GM12873 (cell line): Measurements from ENCODE around the gene CYRIA.

Experiments used
- TF ChIP-seq, protein P1 (sequence below): IDR thresholded peaks from 2 replicates; pipeline ENCODE4 v1.5.1; 2012; ENCODE audit warnings: low read depth, mild to moderate bottlenecking, moderate library complexity, low read length, control low read depth; ENCODE audit not compliant: insufficient read depth; ENCODE audit errors: missing control alignments

CYRIA gene

DNA sequence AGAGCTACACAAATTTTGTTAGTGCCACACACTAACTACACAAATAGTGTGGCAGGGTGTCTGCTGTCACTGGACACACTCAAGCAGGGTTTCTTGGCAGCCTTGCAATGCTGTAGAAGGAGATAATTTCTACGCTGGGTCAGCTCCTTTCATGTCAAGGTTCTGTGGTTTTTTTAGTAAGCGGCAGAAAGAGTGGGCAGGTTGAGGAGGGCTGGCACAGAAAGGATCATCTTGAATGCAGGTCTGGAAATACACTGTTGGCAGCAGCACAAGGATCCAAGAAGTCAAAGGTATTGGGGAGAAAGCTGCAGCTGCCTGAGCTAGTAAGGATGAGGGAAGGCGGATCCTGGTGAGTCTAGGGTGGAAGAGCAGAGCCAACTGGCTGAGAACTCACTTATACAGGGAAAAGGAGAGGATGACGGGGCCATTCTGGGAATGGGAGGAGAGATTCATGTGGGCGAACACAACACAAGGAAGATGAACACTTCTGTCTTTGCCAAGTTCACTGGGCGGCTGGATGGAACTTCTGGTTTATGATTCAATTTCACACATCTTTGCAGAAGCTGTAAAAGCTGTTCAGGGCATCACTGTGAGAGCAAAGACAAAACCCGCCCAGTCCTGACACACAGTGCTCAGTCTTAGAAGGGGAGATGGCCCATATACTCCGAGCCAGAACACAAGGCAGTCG, 16.9 kb upstream of the CYRIA start:
- TF ChIP-seq, protein P1, sequence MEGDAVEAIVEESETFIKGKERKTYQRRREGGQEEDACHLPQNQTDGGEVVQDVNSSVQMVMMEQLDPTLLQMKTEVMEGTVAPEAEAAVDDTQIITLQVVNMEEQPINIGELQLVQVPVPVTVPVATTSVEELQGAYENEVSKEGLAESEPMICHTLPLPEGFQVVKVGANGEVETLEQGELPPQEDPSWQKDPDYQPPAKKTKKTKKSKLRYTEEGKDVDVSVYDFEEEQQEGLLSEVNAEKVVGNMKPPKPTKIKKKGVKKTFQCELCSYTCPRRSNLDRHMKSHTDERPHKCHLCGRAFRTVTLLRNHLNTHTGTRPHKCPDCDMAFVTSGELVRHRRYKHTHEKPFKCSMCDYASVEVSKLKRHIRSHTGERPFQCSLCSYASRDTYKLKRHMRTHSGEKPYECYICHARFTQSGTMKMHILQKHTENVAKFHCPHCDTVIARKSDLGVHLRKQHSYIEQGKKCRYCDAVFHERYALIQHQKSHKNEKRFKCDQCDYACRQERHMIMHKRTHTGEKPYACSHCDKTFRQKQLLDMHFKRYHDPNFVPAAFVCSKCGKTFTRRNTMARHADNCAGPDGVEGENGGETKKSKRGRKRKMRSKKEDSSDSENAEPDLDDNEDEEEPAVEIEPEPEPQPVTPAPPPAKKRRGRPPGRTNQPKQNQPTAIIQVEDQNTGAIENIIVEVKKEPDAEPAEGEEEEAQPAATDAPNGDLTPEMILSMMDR, result no peak

DNA sequence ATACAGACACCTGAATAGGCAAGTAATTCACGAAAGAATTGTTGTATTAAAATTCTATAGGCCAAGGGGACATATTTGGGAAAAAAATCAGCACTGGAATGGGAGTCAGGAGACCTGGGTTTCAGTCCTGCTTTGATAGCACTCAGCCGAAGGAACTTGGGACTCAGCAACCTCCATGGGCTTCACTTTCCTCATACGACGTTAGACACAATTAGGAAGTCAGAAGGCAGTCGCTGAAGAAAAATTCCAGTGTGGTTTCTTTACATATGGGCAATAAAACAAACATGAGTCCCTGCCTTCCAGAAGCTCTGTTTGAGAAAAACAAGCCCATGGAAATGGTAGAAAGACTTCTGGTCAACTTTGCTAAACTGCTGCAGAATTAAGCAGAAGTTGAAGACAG, 15.1 kb upstream of the CYRIA start:
- TF ChIP-seq, protein P1, result no peak

DNA sequence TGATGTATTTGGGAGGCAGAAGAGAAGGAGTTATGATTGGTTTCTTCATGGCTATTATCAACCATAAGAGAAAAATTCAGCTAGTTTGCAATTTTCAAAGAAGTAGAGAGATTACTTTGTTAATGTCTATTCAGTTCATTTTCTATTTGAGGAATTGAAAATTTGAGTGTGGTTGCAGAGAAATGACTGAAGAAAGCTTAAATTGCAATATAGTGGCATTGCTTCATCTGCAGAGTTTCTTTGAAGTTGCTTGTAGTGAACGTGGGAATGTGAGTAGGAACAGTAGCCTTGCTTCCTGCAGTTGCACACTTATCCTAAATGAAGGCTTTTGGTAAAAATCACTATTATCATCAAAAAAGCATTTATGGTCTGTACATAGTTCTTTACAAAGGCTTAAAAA, 14.7 kb upstream of the CYRIA start:
- TF ChIP-seq, protein P1, result no peak

DNA sequence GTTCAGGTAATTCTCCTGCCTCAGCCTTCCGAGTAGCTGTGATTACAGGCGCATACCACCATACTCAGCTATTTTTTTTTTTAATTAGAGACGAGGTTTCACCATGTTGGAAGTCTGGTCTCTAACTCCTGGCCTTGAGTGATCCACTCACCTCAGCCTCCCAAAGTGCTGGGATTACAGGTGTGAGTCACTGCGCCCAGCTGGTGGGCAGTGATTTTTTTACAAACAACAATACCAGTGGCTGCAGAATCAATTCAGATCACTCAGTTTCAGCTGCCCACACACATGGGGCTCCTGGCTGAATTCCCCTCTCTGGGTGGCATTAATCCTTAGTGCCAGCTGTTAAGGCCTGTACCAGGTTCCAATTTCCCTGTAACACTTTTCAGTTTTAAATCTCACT, 13.3 kb upstream of the CYRIA start:
- TF ChIP-seq, protein P1, result no peak

DNA sequence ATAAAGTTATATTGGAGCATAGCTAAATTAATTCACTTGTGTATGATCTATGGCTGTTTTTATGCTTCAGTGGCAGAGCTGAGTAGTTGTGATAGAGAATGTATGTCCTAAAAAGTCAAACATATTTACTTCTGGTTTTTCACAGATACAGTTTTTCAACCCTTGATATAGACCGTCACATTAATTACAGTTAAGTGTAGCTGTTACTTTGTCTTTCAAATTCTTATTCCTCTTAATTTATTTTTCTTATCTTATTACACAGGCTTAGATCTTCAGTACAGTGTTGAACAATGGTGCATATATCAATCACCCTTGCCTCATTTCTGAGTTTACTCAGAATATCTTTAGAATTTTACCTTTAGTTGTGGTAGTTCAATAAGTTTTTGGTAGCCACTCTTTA, 12.2 kb upstream of the CYRIA start:
- TF ChIP-seq, protein P1, result no peak

DNA sequence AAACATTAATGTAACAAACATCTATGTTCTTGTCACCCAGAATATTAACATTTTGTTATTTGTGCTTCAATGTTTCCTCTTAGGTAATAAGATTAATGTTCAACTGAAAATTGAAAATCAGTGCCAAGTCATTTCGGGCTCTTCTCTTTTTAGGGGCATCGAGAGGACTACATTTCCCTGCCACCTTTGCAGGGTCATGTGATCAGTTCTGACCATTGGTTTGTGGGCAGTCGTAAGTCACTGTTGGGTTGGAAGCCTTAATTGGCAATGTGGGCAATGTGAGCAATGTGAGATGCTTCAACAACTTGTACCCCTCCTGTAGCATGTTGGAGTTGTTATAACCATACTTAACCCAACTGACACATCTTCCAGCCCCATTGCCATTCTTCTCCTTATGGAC, 10.1 kb upstream of the CYRIA start:
- TF ChIP-seq, protein P1, result no peak

DNA sequence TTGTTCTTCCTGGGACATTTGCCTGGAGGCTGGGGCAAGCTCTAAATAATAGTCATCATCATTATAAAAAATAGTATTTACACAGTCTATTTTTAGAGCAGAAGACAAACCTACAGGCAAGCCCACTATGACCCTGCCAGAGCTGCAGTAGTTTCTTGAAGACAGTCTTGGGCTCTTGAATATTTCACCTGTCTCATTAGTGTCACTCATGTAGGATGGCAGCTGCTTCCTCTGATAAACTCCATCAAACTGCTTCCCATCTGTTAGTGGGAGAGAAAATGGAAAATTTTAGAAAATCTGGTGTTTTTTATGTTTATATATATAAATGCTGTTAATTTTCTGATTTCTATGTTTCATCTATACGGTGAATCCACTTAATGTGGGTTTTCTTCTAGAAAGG, 8.5 kb upstream of the CYRIA start:
- TF ChIP-seq, protein P1, result no peak
